ENCODE results near the gene CROCC2.

Gene CROCC2

GRCh38 chr2:240911641-240912265, 5.6 kb downstream of the CROCC2 start:
- no peak overlapping the region for H3K4me3 ChIP-seq (ENCODE audit: low read depth, low read length)
- no peak for DNase-seq (ENCODE audit: low read depth)
- TF ChIP-seq, protein P1, sequence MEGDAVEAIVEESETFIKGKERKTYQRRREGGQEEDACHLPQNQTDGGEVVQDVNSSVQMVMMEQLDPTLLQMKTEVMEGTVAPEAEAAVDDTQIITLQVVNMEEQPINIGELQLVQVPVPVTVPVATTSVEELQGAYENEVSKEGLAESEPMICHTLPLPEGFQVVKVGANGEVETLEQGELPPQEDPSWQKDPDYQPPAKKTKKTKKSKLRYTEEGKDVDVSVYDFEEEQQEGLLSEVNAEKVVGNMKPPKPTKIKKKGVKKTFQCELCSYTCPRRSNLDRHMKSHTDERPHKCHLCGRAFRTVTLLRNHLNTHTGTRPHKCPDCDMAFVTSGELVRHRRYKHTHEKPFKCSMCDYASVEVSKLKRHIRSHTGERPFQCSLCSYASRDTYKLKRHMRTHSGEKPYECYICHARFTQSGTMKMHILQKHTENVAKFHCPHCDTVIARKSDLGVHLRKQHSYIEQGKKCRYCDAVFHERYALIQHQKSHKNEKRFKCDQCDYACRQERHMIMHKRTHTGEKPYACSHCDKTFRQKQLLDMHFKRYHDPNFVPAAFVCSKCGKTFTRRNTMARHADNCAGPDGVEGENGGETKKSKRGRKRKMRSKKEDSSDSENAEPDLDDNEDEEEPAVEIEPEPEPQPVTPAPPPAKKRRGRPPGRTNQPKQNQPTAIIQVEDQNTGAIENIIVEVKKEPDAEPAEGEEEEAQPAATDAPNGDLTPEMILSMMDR (IDR thresholded peaks at IDR 0.05; ENCODE audit: control insufficient read depth, extremely low read depth, insufficient read depth) = no peak

GRCh38 chr2:240912878-240913809, 7.0 kb downstream of the CROCC2 start:
- no peak overlapping the region for H3K4me3 ChIP-seq (ENCODE audit: low read depth, low read length)
- DNase-seq (ENCODE audit: low read depth) = no peak
- TF ChIP-seq, protein P1 (IDR thresholded peaks at IDR 0.05; ENCODE audit: control insufficient read depth, extremely low read depth, insufficient read depth) = no peak

- no peak for DNase-seq (ENCODE audit: low read depth)
- TF ChIP-seq, protein P1 (IDR thresholded peaks at IDR 0.05; ENCODE audit: control insufficient read depth, extremely low read depth, insufficient read depth) = peak; percentile 87
- H3K4me3 ChIP-seq (ENCODE audit: low read depth, low read length) = no peak overlapping the region
These were observed 7.9 kb downstream of the CROCC2 start for GRCh38 chr2:240913810-240914644.

DNA sequence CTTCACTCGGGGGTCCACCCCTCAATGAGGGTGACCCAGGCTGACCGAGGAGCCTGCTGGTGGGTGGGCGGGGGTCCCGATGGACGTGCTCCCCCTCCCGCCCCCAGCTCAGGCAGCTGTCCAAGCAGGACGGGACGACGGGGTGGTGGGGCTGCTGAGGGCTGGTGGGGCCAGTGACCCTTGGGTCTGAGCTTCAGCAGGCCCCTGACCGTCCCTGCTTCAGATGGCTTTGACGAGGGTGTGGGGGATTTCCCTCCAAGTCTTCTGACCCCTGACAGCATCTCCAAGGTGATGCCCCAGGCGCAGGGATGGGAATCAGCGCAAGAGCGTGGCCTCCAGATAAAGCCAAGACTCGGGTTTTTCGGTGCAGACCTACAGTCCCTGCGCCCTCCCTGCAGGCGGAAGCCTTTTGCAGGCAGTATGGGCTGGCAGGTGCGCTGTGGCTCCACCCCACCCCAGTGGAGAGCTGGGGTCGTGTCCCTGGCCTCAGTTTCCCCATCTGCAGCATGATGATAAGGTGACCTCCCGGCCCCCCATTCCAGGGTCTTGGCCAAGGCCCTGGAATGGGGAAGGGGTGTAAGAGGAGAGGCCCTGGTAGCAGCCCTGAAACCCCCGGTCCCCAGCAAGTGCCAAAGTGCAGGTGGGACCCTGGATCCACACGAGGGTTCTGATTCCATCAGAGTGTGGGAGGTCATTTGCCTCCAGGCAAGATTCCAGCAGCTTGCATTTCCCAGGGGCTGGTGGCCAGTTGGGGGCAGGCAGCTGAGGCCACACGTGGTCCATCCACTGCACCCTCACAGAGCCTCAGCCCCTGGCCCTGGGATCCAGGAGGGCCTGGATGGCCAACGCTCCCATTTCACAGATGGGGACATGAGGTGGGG, 8.7 kb downstream of the CROCC2 start:
- H3K4me3 ChIP-seq (ENCODE audit: low read depth, low read length) = no peak overlapping the region
- TF ChIP-seq, protein P1 (IDR thresholded peaks at IDR 0.05; ENCODE audit: control insufficient read depth, extremely low read depth, insufficient read depth) = no peak
- DNase-seq (ENCODE audit: low read depth) = no peak

DNA sequence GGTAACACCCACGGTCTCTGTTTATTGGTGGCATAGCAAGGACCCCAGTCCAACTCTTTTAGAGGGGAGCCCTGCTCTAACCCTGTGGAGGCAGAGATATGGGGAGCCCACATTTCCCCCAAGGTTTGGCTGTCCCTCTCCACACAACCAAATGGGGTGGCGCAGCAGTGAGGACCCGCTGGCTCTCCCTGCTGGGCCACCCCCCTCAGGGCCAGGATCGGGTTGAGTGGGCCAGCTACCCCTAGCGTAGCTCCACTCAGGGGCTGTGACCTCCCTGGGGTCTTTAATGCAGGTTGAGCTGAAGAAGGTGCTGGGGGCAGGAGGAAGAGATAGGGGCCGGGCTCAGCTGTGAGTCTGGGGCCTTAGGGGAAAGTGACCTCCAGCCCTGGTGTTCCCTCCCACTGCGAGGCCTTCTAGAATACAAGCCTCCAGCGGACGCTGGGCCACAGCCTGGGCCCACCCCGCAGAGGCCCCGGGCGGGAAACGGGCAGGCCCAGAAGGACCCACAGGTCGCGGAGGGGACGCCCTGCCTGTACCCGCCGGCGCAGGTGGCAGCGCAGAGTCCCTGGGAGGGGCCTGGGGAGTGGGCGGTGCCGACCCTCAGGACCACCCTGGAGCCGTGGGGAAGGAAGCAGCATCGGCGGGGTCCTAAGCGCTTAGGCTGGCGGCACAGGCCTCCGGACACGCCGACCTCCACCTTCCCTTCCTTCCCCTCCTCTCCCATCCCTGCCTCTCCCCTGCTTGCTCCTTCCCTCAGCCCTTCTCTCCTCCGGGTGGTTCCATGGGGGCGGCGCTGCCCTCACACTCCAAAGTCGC, 9.6 kb downstream of the CROCC2 start:
- TF ChIP-seq, protein P1 (IDR thresholded peaks at IDR 0.05; ENCODE audit: control insufficient read depth, extremely low read depth, insufficient read depth) = no peak
- H3K4me3 ChIP-seq (ENCODE audit: low read depth, low read length) = no peak overlapping the region

More for the DNA sequence above, 9.6 kb downstream of the CROCC2 start:
- DNase-seq (ENCODE audit: low read depth) = no peak

Data from LNCaP clone FGC (cell line).